SIG-M5 treated with dmso at 0.1 percent for 504 hours (cell line): ENCODE data around the gene C14orf180.

Source experiments
- DNase-seq: peaks from one replicate; lab custom pipeline; 2025; ENCODE audit not compliant: unreplicated experiment; lab: John Stamatoyannopoulos, UW

Gene C14orf180

DNA sequence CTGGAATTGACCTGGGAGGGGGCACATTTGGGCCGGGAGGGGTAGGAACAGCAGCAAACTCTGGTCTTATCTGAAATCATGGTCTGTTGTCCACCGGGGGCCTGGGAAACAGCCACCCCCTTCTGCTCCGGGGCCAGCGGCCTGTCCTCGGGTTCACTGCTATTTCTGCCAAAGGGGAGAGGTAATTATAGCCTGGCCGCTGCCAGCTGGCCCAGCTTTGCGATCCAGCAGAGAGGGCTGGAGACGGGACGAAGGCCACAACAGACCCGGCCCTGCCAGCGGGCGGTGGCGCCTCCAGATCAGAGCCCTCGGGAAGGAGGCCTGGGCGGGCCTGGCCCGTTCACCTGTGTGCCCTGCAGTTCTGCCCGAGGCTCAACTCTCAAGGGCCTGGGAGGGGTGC, at the start of gene C14orf180:
TSS of gene C14orf180 (plus strand) at position 258 of the 400 bp plus-strand sequence. CDS start 6,667 bp downstream, outside the sequence.
- DNase-seq = no peak

DNA sequence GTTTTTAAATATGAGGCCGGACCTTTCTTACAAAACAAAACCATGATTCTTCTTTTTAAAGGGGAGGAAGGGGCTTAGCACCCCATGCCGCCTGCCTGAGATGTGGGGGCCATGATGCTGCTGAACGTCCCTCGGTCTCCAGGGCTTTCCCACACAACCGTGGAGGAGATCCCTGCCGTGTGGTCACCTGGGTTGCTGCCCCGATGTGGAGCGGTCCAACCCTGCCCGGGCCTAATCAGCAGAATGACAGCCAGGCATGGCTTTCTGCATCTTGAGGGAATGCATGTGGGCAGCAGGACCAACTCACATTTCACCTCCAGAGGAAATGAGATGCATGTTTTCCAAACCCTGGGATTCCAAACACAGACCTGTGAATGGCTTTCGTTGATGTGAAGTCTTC, 48.9 kb upstream of the C14orf180 start:
- no peak for DNase-seq

DNA sequence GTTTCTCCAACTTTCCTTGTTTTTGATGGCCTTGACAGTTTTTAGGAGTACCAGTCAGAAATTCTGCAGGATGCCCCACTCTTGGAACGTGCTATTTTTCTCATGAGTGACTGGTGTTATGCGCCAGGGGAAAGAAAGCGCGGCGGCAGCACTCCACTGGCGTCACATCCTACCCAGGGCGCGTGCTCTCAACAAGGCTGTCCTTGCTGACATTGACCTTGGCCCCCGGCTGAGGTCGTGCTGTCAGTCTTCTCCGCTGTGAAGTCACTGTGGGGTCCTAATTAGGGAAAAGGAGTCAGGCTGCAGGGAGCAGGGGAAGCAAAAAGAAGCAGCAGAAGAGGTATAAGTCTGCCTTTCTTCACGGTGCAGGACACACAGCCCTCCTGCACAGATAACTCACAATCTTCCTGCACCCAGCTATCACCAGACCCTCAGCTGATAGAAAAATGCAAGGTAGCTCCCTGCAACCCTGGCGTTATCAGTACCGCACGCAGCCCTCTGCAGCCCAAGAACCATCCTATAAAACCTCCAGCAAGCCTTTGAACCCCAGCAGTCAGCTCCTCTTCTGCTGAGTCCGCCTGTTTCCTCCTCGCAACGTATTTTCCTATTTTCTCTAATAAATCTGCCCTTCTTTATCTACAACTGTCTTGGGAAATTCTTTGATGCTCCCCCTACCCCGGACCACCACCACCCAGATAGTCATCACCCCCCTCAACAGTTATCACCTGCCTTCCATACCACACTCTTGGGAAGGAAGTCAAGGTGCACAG, 48.0 kb upstream of the C14orf180 start:
- no peak for DNase-seq

DNA sequence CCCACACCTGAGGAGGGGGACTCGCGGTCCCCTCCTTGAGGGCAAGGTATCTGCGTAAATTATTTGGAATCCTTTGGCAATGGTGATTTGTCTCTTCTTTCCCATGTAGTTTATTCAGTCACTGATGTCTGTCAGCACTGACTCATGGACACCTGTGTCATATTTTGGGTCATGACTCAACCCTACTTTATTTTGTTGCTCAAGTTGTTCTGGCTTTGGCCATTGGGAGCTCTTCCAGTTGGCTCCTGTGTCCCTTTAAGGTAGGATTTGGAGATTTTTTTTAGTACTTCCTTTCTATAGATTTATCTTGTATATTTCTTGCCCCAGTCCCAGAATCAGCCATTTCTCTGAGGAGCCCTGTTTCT, 47.4 kb upstream of the C14orf180 start:
- no peak for DNase-seq

DNA sequence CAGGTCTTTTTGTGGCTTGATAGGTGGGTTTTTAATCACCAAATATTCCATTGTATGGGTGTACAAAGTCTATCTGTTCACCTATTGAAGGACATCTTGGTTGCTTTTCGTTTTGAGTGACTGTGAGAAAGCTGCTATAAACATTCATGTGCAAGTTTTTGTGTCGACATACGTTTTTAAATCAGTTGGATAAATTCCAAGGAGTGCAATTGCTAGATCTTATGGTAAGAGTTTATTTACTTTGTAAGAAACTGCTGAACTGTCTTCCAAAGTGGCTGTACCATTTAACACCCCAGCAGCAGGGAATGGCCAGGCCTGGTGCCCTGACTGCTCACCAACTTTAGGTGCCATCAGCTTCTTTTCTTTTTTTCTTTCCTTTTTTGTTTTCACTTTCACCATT, 45.5 kb upstream of the C14orf180 start:
- no peak for DNase-seq

DNA sequence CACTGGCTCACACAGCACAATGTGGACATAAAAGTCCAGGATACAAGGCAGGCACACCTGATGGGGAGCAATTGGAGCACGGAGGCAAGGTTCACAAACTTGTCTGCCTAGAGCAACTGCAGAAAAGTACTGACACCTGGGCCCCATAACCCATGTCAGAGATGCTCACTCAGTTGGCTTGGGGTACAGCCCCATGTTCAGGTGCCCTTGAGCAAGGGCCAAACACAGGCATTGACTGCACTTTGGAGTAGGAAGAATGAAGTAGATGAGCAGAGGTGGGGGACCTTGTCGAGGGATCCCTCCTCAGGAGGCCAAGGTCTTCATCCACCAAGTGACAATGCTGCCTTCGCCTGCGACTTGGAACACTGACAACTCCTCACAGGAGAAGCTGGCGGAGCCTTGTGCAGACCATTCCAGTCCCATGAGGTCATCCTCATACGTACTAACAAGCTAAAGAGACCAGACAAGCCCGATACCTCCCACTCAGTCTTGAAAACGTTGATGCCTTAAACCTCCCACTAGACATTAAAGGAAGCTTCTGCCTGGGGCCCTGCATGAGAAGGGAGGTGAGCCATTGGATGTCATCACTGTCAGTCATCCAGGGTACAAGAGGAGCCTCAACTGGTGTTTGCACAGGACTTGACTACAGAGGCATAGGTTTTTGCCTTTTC, 42.5 kb upstream of the C14orf180 start:
- no peak for DNase-seq

DNA sequence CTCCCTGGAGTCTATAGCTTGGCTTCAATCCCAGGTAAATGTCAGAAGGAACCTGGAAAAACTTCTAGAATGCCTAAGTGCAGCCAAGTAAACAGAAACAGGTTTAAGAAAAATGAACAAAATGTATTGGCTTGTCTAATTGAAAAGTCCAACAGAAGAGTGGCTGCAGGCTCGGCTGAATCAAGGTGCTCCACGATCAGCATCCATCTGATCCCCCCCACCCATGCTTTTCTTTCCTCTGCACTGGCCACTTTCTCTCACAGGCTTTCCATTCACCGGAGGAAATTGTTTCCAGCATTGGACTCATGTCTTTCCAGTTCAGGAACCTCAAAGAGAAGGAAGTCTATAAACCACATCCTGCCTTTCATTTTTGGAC, 42.0 kb upstream of the C14orf180 start:
- DNase-seq = no peak

DNA sequence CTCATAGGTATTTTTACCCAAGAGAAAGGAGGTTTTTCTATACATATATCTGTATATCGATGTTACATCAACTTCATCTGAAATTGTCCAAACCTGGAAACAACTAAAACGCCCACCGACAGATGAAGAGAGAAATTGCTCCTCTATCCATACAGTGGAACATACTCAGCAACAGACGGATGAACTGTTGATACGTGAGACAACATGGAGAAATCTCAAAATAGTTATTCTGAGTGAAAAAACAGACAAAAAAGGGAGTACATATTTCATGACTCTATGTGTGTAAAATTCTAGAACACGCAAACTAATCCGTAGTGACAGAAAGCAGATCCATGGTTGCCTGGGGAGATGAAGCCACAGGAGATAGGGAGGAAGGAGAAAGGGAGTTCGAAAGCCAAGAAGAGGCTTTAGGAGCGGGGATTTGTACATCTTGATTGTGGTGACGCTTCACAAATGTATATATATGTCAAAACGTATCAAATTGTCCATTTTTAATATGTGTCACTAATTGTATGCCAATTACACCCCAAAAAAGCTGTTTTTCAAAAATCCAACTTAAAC, 37.6 kb upstream of the C14orf180 start:
- no peak for DNase-seq

DNA sequence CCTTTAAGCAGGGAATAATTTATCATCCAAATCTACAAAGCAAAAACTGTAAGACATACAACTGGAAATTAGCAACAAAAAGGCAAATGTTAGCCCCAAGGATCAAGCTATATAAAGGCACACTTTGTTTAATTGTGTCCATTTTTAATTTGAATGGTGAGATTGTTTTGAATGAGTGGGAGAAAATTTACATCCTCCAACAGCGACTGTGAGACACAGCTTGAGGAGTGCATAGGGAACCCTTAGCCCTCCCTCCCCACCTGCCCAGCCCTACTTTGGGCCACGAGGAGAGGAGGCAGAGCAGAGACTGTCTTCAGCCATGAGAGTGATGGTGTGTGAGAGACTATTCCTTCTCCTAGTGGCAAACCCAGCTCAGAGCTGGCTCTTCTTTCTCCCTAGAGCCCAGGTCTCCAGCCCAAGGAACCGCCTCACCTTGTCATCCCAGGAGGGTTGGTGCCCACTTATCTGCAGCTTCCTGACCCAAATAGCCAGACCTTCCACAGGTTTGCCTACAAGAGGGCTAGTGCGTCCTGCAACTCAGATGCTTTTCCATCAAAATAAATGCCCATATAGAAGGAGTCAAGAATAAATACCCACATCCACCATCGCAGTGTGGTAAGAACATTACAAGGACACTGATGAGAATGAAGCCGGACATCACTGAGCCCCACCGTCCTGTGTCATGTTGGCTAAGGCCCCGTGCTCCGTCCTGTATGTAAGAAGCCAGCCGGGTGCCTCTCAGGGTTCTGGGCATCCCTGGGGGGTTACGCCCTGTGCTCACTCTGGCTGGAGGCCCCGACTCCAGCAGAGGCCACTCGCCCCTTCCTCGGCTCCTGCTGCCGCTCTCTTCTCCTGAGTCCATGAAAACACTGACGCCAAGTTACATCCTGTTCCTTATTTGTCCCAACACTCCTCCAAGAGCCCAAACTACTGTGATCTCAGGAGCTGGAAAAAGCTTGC, 36.4 kb upstream of the C14orf180 start:
- DNase-seq = no peak

DNA sequence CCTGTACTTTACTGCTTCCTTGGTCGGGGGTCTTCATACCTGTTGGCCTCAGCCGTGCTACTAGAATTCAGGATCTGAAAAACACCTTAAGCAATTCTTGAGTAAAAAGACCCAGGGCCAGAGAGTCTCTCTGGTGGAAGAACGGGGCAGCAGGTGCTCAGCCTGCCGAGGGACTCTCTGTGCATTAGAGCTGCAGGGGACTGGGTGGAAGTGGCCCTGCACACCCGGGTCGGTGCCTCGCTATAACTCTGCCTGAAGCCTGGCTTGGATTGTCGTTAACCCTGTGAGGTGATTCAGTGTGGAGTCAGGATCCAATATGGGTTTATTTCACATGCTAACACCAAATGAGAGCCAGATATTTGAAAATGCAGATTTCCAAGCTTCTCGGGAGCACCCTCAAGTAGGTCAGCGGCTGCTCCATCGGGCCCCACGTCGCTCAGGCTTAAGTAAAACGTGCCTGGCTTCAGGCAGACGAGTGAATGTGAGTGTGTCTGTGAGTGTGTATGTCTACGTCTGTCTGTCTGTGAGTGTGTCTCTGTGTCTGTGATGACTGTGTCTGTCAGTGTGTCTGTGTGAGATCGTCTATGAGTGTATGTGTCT, 35.1 kb upstream of the C14orf180 start:
- DNase-seq = no peak

DNA sequence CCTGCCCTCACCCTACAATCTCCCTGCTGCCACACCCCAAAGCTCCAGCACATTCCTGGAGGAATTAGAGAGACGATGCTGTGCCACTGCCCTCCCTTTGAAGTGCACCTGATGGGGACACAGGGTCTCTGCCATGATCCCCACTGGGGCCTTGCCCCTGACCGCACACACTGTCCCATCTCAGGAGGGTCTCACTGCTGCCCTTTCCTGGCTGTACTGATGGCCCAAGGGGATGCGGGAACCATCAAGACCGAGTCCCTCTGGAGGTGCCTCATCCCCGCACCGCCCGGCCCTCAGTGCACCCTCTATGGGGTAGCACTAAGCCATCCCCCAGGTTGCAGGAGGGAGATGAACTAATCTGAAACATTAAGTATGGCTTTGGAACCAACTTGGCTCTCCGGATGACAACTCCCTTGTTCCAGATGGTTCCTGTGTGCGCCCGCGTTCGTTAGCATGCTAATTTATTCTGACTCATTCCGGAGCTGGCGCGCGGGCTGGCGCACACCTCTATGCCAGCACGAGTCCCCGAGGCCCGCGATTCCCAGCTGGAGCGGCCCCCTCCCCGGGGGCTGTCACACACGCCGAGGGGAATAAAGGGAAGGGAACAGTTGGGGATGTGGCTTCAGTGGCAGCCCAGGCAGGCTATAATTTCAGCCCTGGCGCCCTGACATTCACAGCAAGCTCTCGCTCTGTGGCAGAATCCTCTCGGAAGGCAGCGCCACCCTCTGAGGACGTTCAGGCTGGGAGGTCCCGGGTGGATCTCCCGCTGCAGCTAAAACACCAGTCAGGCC, 34.2 kb upstream of the C14orf180 start:
- DNase-seq = no peak

DNA sequence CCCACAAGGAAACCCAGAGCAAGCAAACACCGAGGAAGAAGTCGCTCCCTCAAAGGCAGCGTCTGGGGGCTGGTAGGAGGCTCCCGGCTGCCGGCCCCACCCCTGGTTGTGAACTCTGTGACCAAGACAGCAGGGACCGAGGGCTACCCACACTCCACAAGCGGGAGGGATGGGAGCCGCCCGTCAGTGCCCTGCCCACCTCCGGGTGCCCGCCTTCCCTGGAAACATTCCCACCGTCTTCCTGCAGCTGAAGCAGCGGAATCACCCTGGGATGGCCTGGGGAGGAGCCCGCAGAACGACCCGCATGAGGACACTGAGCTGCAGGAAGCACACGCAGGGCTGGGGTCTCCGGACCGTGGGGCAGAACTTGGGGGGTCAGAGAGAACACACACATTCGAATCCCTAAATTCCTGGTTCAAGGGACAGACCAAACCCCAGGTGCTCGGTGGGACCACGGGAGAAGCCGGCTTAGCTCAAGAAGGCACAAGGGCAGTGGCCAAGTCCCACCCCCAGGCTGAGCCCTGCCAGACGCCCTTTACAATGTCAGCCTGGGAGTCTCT, 33.5 kb upstream of the C14orf180 start:
- no peak for DNase-seq

DNA sequence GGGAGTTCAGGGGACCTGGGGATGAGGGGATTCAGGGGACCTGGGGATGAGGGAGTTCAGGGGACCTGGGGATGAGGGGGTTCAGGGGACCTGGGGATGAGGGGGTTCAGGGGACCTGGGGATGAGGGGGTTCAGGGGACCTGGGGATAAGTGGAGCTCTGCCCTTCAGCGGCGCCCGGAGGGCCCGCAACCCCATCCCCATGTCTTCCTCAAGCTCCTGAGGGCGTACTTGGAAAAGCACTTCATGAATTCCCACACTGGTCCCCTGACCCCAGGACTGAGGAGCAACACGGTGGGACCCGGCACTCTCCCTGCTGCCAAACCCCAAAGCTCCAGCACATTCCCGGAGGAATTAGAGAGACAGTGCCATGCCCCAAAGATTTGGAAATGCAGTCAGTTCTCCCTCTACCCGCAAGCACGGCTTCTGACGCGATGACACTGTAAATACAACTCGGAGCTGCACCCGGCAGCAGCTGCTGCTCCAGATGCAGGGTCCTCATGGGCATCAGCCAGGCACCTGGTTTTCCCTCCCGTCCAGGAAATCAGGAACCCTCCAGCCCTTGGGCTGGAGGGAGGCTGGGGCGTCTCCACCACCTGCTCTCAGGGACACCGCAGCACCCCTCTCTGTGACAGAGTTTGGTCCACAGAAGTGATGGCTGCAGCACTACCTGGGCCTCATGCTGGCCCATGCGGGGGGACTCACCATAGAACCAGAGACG, 32.8 kb upstream of the C14orf180 start:
- no peak for DNase-seq

DNA sequence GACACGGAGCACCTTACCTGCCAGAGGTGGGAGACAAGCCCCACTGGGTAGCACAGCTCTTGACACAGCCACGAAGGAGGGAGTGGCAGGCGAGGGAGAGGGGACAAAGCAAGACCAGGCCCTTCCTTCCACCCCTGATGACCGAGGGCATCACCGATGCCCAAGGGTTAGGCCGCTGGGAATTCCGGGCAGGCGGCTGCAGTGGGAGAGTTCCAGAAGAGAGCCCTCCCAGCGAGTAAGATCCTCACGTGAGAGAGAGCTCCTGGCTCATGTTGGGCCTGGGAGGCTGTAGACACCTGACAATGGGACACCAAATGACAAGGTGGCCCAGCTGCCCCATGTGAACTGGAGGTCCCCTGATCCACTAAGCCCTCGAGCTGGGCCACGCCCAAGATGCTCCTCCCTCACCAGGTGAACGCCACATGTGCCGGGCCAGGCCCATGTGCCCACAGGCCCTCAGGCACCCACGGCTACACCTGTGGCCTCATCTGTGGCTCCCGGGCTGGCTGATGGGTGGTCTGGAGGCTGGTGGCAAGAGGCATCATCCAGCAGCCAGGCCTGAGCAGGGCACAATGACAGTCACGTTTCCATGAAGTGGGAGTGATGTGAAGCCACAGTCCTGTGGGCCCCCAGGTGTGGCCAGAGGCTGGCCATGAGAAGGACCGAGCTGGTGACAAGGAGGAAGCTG, 32.1 kb upstream of the C14orf180 start:
- no peak for DNase-seq

DNA sequence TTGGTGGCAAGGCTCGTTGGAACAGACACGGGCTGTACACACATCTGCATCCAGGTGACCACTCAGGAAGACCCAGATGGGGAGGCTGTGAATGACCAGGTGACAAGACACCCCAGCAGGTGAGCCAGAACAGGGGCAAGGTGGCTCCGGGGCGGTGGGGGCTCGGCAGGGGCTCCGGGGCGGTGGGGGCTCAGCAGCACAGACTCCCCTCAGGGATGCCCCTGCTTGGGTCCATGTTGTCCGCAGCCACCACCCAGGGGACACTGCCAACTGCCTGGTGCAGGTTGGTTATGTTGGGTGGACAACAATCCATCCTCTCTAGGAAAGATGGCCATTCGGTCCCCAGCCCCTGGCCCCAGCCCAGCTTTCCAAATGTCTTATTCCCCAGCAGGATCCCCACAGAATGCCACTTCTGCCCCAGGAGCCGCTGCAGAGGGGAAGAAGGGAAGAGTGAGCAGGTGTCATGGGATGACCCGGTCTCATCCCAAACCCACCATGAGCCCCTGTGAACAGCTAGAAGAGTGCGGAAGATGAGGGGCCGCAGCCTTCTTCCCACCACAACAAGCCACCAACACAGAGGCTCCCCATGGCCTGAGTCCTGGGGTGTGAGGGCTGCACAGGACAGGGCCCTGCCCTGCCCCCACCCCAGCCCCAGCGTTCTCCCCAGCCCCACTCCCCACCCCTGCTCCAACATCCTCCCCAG, 31.4 kb upstream of the C14orf180 start:
- DNase-seq = no peak

DNA sequence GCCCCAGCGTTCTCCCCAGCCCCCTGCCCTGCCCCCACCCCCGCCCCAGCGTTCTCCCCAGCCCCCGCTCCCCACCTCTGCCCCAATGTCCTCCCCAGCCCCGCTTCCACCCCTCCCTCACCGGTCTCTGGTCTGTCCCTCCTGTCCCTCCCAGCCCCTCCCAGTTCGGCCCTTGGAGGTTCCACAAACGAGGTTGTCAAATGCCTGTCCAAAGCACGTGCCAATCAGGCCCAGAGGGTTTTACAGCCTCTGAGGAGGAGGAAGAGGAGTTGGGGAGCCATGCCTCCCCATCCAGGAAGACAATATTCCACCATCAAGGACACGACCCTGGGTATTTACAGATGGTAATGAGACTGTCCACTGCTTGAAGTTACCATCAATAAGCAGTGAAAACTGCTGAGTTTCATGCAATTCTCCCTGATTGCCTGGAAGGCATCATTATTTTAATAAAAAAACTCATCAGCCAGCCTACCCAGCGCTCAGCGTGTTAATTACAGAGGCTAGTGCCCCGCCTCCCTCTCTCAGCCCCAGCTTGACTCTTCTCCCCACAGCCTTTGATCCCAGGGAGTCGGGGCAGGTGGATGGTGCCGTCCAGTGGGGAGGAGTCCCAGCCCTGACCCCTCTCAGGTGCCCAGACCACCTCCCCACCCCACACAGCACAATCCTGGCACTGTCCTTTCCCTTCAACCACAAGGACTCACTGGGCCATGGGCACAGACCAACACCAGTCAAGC, 30.6 kb upstream of the C14orf180 start:
- DNase-seq = no peak
